DND-41 (cell line): ENCODE results near the gene DCBLD2.

Source experiments
- ATAC-seq: fragments of 200-7000 bp; cut with Tn5 transposase; 3 replicates; pipeline ENCODE4 v1.9.1; 2021; ENCODE audit warnings: low read depth; ENCODE audit not compliant: insufficient read depth
- DNase-seq: peaks from one replicate; pipeline ENCODE4 v3.0.0-alpha.2; 2020
- H2AFZ ChIP-seq: 2 replicates; pipeline ENCODE4 v1.6.0; 2012; ENCODE audit warnings: low read depth, low read length
- H3K27ac ChIP-seq: 2 replicates; pipeline ENCODE4 v1.5.1; 2012; ENCODE audit warnings: low read length, inconsistent platforms
- H3K27me3 ChIP-seq: fragments of 200-600 bp; sonication (generic); 2 replicates; pipeline ENCODE4 v1.6.0; 2012; ENCODE audit warnings: low read length, mild to moderate bottlenecking, inconsistent platforms; ENCODE audit not compliant: insufficient read depth, poor library complexity
- H3K36me3 ChIP-seq: 2 replicates; pipeline ENCODE4 v1.5.1; 2012; ENCODE audit warnings: low read length, inconsistent platforms; ENCODE audit not compliant: insufficient read depth
- H3K4me1 ChIP-seq: 2 replicates; pipeline ENCODE4 v1.5.1; 2012; ENCODE audit warnings: mild to moderate bottlenecking, low read length; ENCODE audit not compliant: insufficient read depth
- H3K4me2 ChIP-seq: 2 replicates; pipeline ENCODE4 v1.6.0; 2012; ENCODE audit warnings: mild to moderate bottlenecking, moderate library complexity, low read length, inconsistent platforms; ENCODE audit not compliant: insufficient read depth
- H3K4me3 ChIP-seq, 2 experiments: fragments of 200-600 bp in 1 of 2; shearing (Covaris generic) in 1 of 2; 2 replicates each; pipeline ENCODE4 v1.5.1; 2012 to 2016; ENCODE audit warnings: inconsistent platforms in 2 of 2, low read length in 2 of 2, mild to moderate bottlenecking in 2 of 2, low read depth in 1 of 2, moderate library complexity in 1 of 2
- H3K79me2 ChIP-seq: 2 replicates; pipeline ENCODE4 v1.6.0; 2012; ENCODE audit warnings: low read length, inconsistent platforms; ENCODE audit not compliant: insufficient read depth
- H3K9ac ChIP-seq: 2 replicates; pipeline ENCODE4 v1.6.0; 2012; ENCODE audit warnings: low read depth, mild to moderate bottlenecking, inconsistent platforms, low read length, moderate library complexity
- H3K9me3 ChIP-seq: 2 replicates; pipeline ENCODE4 v1.5.1; 2012; ENCODE audit warnings: low read length, moderate library complexity, mild to moderate bottlenecking, inconsistent platforms; ENCODE audit not compliant: insufficient read depth, severe bottlenecking
- H4K20me1 ChIP-seq: 2 replicates; pipeline ENCODE4 v1.6.0; 2012; ENCODE audit warnings: low read length; ENCODE audit not compliant: insufficient read depth
- EZH2 ChIP-seq: IDR thresholded peaks from 3 replicates; pipeline ENCODE4 v1.6.1; 2012; ENCODE audit warnings: borderline replicate concordance, low read depth, mild to moderate bottlenecking, moderate library complexity, low read length, inconsistent platforms; ENCODE audit not compliant: severe bottlenecking
- TF ChIP-seq, protein P1 (sequence below): IDR thresholded peaks from 2 replicates; pipeline ENCODE4 v1.5.1; 2012; ENCODE audit warnings: borderline replicate concordance, low read length, moderate library complexity, mild to moderate bottlenecking; ENCODE audit not compliant: poor library complexity, severe bottlenecking; ENCODE audit errors: extremely low read depth

DCBLD2 gene

DNA sequence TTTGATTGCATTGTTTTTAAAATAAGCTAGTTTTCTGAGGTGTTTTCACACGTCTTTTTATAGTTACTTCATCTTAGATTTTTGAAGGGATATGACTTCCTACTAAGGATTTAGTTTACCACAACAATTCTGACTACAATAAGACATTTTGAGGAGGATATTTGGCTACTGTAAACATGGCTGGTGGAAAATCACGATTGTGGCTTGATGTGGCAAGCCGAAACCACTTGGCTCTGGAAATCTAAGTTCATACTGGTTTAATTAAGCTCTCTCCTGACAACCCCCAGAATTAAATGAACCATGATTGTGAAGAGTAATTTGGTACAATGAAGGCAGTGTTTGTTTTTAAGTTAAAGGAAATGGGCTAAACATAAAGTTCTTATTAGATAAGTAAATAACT is 107.5 kb downstream of the DCBLD2 start:
- H3K4me1 ChIP-seq: peaks cover 2% of the 10 kb centered on the region; the same call in 1 of the 2 replicates
- H3K27me3 ChIP-seq: no peaks in the 10 kb centered on the region
- peaks cover 12% of the 10 kb centered on the region for H3K36me3 ChIP-seq
- H3K9ac ChIP-seq: no peak overlapping the region
- no peaks in the 10 kb centered on the region for H3K79me2 ChIP-seq
- no peak overlapping the region for H3K4me2 ChIP-seq
- no peak overlapping the region for H3K27ac ChIP-seq
- H4K20me1 ChIP-seq: no peaks in the 10 kb centered on the region
- TF ChIP-seq EZH2: no peak
- TF ChIP-seq, protein P1, sequence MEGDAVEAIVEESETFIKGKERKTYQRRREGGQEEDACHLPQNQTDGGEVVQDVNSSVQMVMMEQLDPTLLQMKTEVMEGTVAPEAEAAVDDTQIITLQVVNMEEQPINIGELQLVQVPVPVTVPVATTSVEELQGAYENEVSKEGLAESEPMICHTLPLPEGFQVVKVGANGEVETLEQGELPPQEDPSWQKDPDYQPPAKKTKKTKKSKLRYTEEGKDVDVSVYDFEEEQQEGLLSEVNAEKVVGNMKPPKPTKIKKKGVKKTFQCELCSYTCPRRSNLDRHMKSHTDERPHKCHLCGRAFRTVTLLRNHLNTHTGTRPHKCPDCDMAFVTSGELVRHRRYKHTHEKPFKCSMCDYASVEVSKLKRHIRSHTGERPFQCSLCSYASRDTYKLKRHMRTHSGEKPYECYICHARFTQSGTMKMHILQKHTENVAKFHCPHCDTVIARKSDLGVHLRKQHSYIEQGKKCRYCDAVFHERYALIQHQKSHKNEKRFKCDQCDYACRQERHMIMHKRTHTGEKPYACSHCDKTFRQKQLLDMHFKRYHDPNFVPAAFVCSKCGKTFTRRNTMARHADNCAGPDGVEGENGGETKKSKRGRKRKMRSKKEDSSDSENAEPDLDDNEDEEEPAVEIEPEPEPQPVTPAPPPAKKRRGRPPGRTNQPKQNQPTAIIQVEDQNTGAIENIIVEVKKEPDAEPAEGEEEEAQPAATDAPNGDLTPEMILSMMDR: no peak
- no peak overlapping the region for H3K4me3 ChIP-seq
- DNase-seq (no peak), ATAC-seq (no peak)
- H2AFZ ChIP-seq: no peak overlapping the region
- H3K9me3 ChIP-seq: no peaks in the 10 kb centered on the region

DNA sequence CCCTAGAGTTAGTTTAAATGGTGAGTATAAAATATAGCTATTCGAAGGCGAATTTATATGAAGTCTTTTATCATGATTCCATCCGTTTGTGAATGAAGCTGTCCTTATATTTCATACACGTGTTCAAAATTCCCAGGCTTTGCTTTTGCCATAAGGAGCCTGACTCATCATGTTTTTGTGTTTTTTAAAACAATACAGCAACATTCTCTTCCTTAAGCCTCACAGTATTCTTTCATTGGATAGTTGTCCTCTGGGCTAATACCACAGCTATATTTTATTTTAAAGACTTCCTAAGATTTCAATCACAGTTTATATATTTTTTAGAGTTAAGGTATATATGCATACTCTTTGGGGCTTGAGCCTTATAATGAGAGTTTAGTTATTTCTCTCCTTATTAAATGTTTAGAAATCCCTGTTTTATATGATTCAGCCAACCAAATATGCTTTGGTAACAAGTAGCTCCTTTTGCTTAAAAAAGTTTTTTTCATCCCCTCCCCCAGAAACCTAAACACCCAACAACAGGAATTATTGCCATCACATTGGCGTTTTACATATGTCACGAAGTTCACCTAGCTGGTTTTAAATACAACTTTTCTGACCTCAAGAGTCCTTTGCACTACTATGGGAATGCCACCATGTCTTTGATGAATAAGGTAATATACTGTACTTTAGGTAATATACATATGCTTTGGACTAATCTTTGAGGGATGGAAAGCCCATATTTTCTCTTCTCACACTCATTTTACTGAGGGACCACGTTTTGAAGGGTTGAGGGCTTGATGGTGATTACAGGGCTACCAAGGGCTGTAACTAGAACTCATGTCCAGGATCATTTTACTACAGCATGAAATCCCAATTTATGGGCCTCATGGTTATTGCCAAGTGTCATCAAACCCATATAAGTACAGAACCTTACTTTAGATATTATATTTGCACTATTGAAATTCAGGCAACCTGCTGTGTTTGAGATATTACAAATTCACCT is 109.9 kb downstream of the DCBLD2 start:
- no peak for ATAC-seq
- H3K4me2 ChIP-seq: no peak overlapping the region
- no peaks in the 10 kb centered on the region for H3K4me1 ChIP-seq
- no peak overlapping the region for H3K4me3 ChIP-seq
- no peaks in the 10 kb centered on the region for H3K79me2 ChIP-seq
- no peak overlapping the region for H2AFZ ChIP-seq
- no peak overlapping the region for H3K27ac ChIP-seq
- no peaks in the 10 kb centered on the region for H4K20me1 ChIP-seq
- H3K27me3 ChIP-seq: no peaks in the 10 kb centered on the region
- no peak for DNase-seq
- no peak overlapping the region for H3K9ac ChIP-seq
- peaks cover 12% of the 10 kb centered on the region for H3K36me3 ChIP-seq
- TF ChIP-seq, protein P1: no peak
- TF ChIP-seq EZH2: no peak
- H3K9me3 ChIP-seq: no peaks in the 10 kb centered on the region

DNA sequence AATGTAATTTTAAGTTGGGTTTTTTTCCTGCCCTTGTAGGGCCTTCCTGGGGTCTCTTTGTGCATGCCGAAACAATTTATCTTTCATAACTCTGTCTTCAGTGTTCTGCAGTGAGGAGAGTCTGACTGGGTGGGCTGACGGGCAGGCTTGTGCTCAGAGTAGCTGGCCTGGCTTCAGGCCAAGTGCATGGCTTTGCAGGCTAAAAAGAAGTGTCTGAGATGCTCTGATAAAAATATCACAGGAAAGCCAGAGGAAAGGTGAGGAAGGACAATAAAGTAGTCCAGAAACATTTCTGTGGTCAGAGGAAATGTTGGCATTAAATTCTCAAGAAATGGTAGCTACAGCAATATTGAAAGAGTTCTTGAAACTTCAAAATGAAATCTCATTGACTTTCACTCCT is 112.8 kb downstream of the DCBLD2 start:
- Histone ChIP-seq H3K9me3 (no peaks in the 10 kb centered on the region), H4K20me1 (no peaks in the 10 kb centered on the region), H3K4me1 (no peaks in the 10 kb centered on the region), H3K79me2 (no peaks in the 10 kb centered on the region), H3K27ac (no peak overlapping the region), H3K9ac (no peak overlapping the region), H2AFZ (no peak overlapping the region), H3K27me3 (no peaks in the 10 kb centered on the region), H3K4me2 (no peak overlapping the region), H3K36me3 (peaks cover 11% of the 10 kb centered on the region; the same call in 1 of the 2 replicates), H3K4me3 (no peak overlapping the region)
- DNase-seq (no peak), ATAC-seq (no peak)
- no peak for TF ChIP-seq EZH2
- TF ChIP-seq, protein P1: no peak
